GM18870 (cell line): Measurements from ENCODE around the gene RRP7A.
"Not testable (repeated sequence)": the region's sequence is repeated elsewhere in the genome, so short reads cannot be mapped to it uniquely, and the experiment has no call there.

Experiments used
- ATAC-seq: cut with Tn5 transposase; IDR thresholded peaks from one replicate; pipeline ENCODE4 v1.9.1; 2021; ENCODE audit warnings: moderate library complexity; ENCODE audit not compliant: unreplicated experiment

Gene RRP7A

GRCh38 chr22:42536634-42537033 lies 17.0 kb upstream of the RRP7A start:
- not testable (repeated sequence) for ATAC-seq

GRCh38 chr22:42536166-42536565 lies 16.6 kb upstream of the RRP7A start:
- ATAC-seq = no peak

GRCh38 chr22:42535082-42535731 lies 15.6 kb upstream of the RRP7A start:
- ATAC-seq = not testable (repeated sequence)

GRCh38 chr22:42533638-42533977 lies 14.0 kb upstream of the RRP7A start:
- ATAC-seq = no peak

- ATAC-seq = not testable (repeated sequence)
Observed at GRCh38 chr22:42531401-42532084, 11.9 kb upstream of the RRP7A start.

- ATAC-seq = not testable (repeated sequence)
Observed at GRCh38 chr22:42529435-42529834, 9.8 kb upstream of the RRP7A start.

- no peak for ATAC-seq
Observed at GRCh38 chr22:42528591-42529307, 9.2 kb upstream of the RRP7A start.

- ATAC-seq = no peak
Observed at GRCh38 chr22:42522546-42522945, 3.0 kb upstream of the RRP7A start.

- no peak for ATAC-seq
Observed at GRCh38 chr22:42521228-42521546, 1.6 kb upstream of the RRP7A start.

GRCh38 chr22:42518638-42519524 lies 715 bp downstream of the RRP7A start:
- ATAC-seq = not testable (repeated sequence)

- ATAC-seq = not testable (repeated sequence)
Observed at GRCh38 chr22:42517103-42517502, 2.5 kb downstream of the RRP7A start.

GRCh38 chr22:42515896-42516295 lies 3.7 kb downstream of the RRP7A start:
- no peak for ATAC-seq

- ATAC-seq = not testable (repeated sequence)
Observed at GRCh38 chr22:42515304-42515703, 4.3 kb downstream of the RRP7A start.

- ATAC-seq = not testable (repeated sequence)
Observed at GRCh38 chr22:42514331-42514730, 5.3 kb downstream of the RRP7A start.

GRCh38 chr22:42512273-42512990 lies 7.2 kb downstream of the RRP7A start:
- not testable (repeated sequence) for ATAC-seq

GRCh38 chr22:42511401-42511891 lies 8.2 kb downstream of the RRP7A start:
- no peak for ATAC-seq

GRCh38 chr22:42509548-42509947 lies 10.0 kb downstream of the RRP7A start:
- ATAC-seq = no peak

GRCh38 chr22:42508975-42509364 lies 10.6 kb downstream of the RRP7A start:
- not testable (repeated sequence) for ATAC-seq

GRCh38 chr22:42508327-42508974 lies 11.1 kb downstream of the RRP7A start:
- not testable (repeated sequence) for ATAC-seq

GRCh38 chr22:42500836-42501179 lies 18.8 kb downstream of the RRP7A start:
- no peak for ATAC-seq
